Fibroblast of pulmonary artery (primary cell): ENCODE measurements around the gene SORBS1.

Source experiments
- DNase-seq: peaks from one replicate; pipeline ENCODE4 v3.0.0-alpha.2; 2010; ENCODE audit warnings: low read depth
- H3K4me3 ChIP-seq: replicated peaks from 2 replicates; pipeline ENCODE4 v1.5.1; 2011; ENCODE audit warnings: low read depth, mild to moderate bottlenecking, control low read depth, low read length, moderate library complexity
- CTCF ChIP-seq: IDR thresholded peaks from 2 replicates; pipeline ENCODE4 v1.5.1; 2011; ENCODE audit warnings: mild to moderate bottlenecking, control low read depth, low read length, inconsistent platforms; ENCODE audit errors: missing control alignments

The SORBS1 gene

GRCh38 chr10:95600158-95600557 is 39.0 kb upstream of the SORBS1 start:
- TF ChIP-seq CTCF: no peak
- H3K4me3 ChIP-seq: no peak overlapping the region
- DNase-seq: no peak

- no peak for DNase-seq
- H3K4me3 ChIP-seq: no peak overlapping the region
- TF ChIP-seq CTCF: no peak
Measured at GRCh38 chr10:95597788-95598187, 36.6 kb upstream of the SORBS1 start.

- DNase-seq: no peak
- H3K4me3 ChIP-seq: no peak overlapping the region
- TF ChIP-seq CTCF: no peak
Measured at GRCh38 chr10:95588025-95588424, 26.9 kb upstream of the SORBS1 start.

GRCh38 chr10:95579835-95580535 is 18.8 kb upstream of the SORBS1 start:
- H3K4me3 ChIP-seq: no peak overlapping the region
- TF ChIP-seq CTCF: no peak
- no peak for DNase-seq

GRCh38 chr10:95579292-95579691 is 18.1 kb upstream of the SORBS1 start:
- DNase-seq: no peak
- H3K4me3 ChIP-seq: no peak overlapping the region
- no peak for TF ChIP-seq CTCF

- no peak overlapping the region for H3K4me3 ChIP-seq
- DNase-seq: no peak
- TF ChIP-seq CTCF: no peak
Measured at GRCh38 chr10:95578619-95579018, 17.4 kb upstream of the SORBS1 start.

GRCh38 chr10:95574649-95575365 is 13.6 kb upstream of the SORBS1 start:
- no peak overlapping the region for H3K4me3 ChIP-seq
- DNase-seq: no peak
- TF ChIP-seq CTCF: no peak
